ENCODE data around the gene CHM.

CHM gene

GRCh38 chrX:86047936-86048280, 550 bp upstream of the CHM start:
- Histone ChIP-seq H3K27me3 (ENCODE audit: insufficient read depth, poor library complexity, severe bottlenecking) (no peaks in the 10 kb centered on the region), H3K4me3 (ENCODE audit: severe bottlenecking) (peak overlapping the region; percentile 54), H3K36me3 (ENCODE audit: low read depth) (0 out of 2 replicates have a peak, but pooled peaks cover 5% of the 10 kb centered on the region), H3K27ac (ENCODE audit: poor library complexity, severe bottlenecking) (peak overlapping the region; percentile 61), H3K9me3 (ENCODE audit: severe bottlenecking) (no peaks in the 10 kb centered on the region), H3K4me1 (ENCODE audit: insufficient read depth, poor library complexity, severe bottlenecking) (no peaks in the 10 kb centered on the region)
- no peak for TF ChIP-seq CTCF (IDR thresholded peaks at IDR 0.05; ENCODE audit: poor library complexity, severe bottlenecking)
- DNase-seq (ENCODE audit: low spot score) (no peak), ATAC-seq (ENCODE audit: low read depth) (no peak)

DNA sequence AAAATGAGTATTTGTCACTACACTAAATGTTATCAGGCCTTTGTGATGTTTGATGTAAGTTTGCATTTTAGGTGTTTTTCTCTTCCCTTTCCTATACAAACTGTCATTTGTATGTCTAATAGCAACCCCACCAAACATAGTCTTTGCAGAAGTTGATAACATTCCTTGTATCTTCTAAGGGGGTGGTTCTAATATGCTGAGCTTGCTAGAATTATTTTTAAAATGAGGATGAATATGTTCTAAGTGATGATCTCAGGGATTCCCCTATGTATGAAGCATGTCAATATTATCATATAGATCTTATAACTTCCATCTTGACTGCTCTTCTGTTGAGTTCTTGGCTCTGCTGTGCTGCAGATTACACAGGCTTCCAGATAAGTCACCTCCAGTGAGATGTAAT, 3.1 kb downstream of the CHM start:
- DNase-seq (ENCODE audit: low spot score) (no peak), ATAC-seq (ENCODE audit: low read depth) (no peak)
- Histone ChIP-seq H3K27me3 (ENCODE audit: insufficient read depth, poor library complexity, severe bottlenecking) (no peaks in the 10 kb centered on the region), H3K4me1 (ENCODE audit: insufficient read depth, poor library complexity, severe bottlenecking) (no peaks in the 10 kb centered on the region), H3K36me3 (ENCODE audit: low read depth) (0 out of 2 replicates have a peak, but pooled peaks cover 5% of the 10 kb centered on the region), H3K9me3 (ENCODE audit: severe bottlenecking) (no peaks in the 10 kb centered on the region), H3K4me3 (ENCODE audit: severe bottlenecking) (no peak overlapping the region), H3K27ac (ENCODE audit: poor library complexity, severe bottlenecking) (no peak overlapping the region)
- no peak for TF ChIP-seq CTCF (IDR thresholded peaks at IDR 0.05; ENCODE audit: poor library complexity, severe bottlenecking)

DNA sequence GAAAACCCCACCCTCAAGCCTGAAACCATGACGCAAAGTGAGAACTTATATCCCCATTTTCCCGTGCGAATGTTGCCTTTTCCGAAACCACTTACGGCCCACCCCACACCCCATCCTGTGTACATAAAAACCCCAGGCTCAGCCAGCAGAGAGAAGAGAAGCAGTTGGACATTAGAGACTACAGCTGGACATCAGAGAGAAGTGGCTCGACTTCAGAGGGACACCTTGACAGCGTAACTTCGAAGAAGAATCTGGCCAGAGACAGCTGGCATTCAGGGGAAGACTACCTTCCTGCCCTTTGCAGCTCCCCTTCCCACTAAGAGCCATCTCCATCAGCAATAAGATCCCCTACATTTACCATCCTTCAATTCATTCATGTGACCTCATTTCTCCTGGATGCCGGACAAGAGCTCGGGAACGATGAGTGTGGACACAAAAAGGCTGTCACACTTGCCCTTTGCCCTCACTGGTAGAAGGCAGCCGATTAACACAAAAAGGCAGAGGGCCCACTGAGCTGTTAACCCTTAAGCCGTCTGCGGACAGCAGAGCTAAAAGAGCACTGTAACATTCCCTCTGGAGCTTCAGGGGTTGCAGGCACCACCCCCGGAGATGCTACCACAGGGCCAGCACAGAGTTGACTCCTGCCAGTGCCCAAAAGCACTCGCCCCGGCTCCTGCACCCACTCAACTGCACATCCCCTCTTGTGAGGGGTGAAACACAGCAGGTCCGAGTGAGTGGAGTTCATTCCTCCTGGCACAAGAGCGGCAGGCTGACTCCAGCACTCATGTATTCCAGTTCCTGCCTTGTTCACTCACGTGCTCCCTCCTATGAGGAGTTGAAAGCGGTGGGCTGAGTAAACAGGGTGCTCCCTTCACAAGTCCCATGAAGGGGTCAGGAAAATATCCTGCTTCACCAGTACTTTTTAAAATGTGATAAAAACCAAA, 7.5 kb downstream of the CHM start:
- Histone ChIP-seq H3K36me3 (ENCODE audit: low read depth) (0 out of 2 replicates have a peak, but pooled peaks cover 2% of the 10 kb centered on the region), H3K9me3 (ENCODE audit: severe bottlenecking) (no peaks in the 10 kb centered on the region), H3K4me3 (ENCODE audit: severe bottlenecking) (no peak overlapping the region), H3K27ac (ENCODE audit: poor library complexity, severe bottlenecking) (no peak overlapping the region), H3K27me3 (ENCODE audit: insufficient read depth, poor library complexity, severe bottlenecking) (no peaks in the 10 kb centered on the region), H3K4me1 (ENCODE audit: insufficient read depth, poor library complexity, severe bottlenecking) (no peaks in the 10 kb centered on the region)
- DNase-seq (ENCODE audit: low spot score) (no peak), ATAC-seq (ENCODE audit: low read depth) (no peak)
- TF ChIP-seq CTCF (IDR thresholded peaks at IDR 0.05; ENCODE audit: poor library complexity, severe bottlenecking): no peak

GRCh38 chrX:86033385-86033784, 14.0 kb downstream of the CHM start:
- DNase-seq (ENCODE audit: low spot score): no peak
- Histone ChIP-seq H3K36me3 (ENCODE audit: low read depth) (no peaks in the 10 kb centered on the region), H3K9me3 (ENCODE audit: severe bottlenecking) (no peaks in the 10 kb centered on the region), H3K4me3 (ENCODE audit: severe bottlenecking) (no peak overlapping the region), H3K4me1 (ENCODE audit: insufficient read depth, poor library complexity, severe bottlenecking) (no peaks in the 10 kb centered on the region), H3K27me3 (ENCODE audit: insufficient read depth, poor library complexity, severe bottlenecking) (no peaks in the 10 kb centered on the region), H3K27ac (ENCODE audit: poor library complexity, severe bottlenecking) (no peak overlapping the region)
- ATAC-seq (ENCODE audit: low read depth): no peak
- TF ChIP-seq CTCF (IDR thresholded peaks at IDR 0.05; ENCODE audit: poor library complexity, severe bottlenecking): no peak

- Histone ChIP-seq H3K27ac (ENCODE audit: poor library complexity, severe bottlenecking) (no peak overlapping the region), H3K4me1 (ENCODE audit: insufficient read depth, poor library complexity, severe bottlenecking) (no peaks in the 10 kb centered on the region), H3K27me3 (ENCODE audit: insufficient read depth, poor library complexity, severe bottlenecking) (no peaks in the 10 kb centered on the region), H3K9me3 (ENCODE audit: severe bottlenecking) (no peaks in the 10 kb centered on the region), H3K4me3 (ENCODE audit: severe bottlenecking) (no peak overlapping the region), H3K36me3 (ENCODE audit: low read depth) (no peaks in the 10 kb centered on the region)
- no peak for DNase-seq (ENCODE audit: low spot score)
- no peak for ATAC-seq (ENCODE audit: low read depth)
- no peak for TF ChIP-seq CTCF (IDR thresholded peaks at IDR 0.05; ENCODE audit: poor library complexity, severe bottlenecking)
Observed at GRCh38 chrX:86028681-86029080, 18.7 kb downstream of the CHM start.
